ENCODE measurements around the gene LRRIQ1.
"Not testable (repeated sequence)": the region's sequence is repeated elsewhere in the genome, so short reads cannot be mapped to it uniquely, and the experiment has no call there.

Gene LRRIQ1

GRCh38 chr12:85065837-85066482, 29.8 kb downstream of the LRRIQ1 start:
- DNase-seq = no peak

GRCh38 chr12:85072826-85073225, 36.7 kb downstream of the LRRIQ1 start:
- no peak for DNase-seq

GRCh38 chr12:85076688-85077430, 40.7 kb downstream of the LRRIQ1 start:
- DNase-seq = peak; percentile 19 to 82 (median 54)

GRCh38 chr12:85085066-85085465, 48.9 kb downstream of the LRRIQ1 start:
- DNase-seq = no peak

GRCh38 chr12:85089792-85090191, 53.6 kb downstream of the LRRIQ1 start:
- DNase-seq = no peak

- DNase-seq = no peak
Observed at GRCh38 chr12:85092814-85093370, 56.7 kb downstream of the LRRIQ1 start.

- DNase-seq = no peak
Observed at GRCh38 chr12:85095501-85095900, 59.4 kb downstream of the LRRIQ1 start.

- no peak for DNase-seq
Observed at GRCh38 chr12:85130646-85131045, 94.5 kb downstream of the LRRIQ1 start.

- no peak for DNase-seq
Observed at GRCh38 chr12:85138833-85139232, 102.7 kb downstream of the LRRIQ1 start.

- peak in 1 of 3 experiments; percentile 17 for DNase-seq
Observed at GRCh38 chr12:85147331-85147730, 111.2 kb downstream of the LRRIQ1 start.

GRCh38 chr12:85152311-85152729, 116.2 kb downstream of the LRRIQ1 start:
- DNase-seq = no peak

GRCh38 chr12:85155791-85156190, 119.6 kb downstream of the LRRIQ1 start:
- peak in 1 of 3 experiments; percentile 80 for DNase-seq

GRCh38 chr12:85156569-85156968, 120.4 kb downstream of the LRRIQ1 start:
- peak in 1 of 3 experiments; percentile 29 for DNase-seq

GRCh38 chr12:85157035-85157603, 121.0 kb downstream of the LRRIQ1 start:
- no peak for DNase-seq

- DNase-seq = no peak
Observed at GRCh38 chr12:85163752-85164321, 127.7 kb downstream of the LRRIQ1 start.

GRCh38 chr12:85179680-85180270, 143.6 kb downstream of the LRRIQ1 start:
- DNase-seq = no peak

GRCh38 chr12:85182699-85183098, 146.5 kb downstream of the LRRIQ1 start:
- DNase-seq = no peak

GRCh38 chr12:85183855-85184254, 147.7 kb downstream of the LRRIQ1 start:
- no peak for DNase-seq

- no peak for DNase-seq
Observed at GRCh38 chr12:85186236-85186635, 150.1 kb downstream of the LRRIQ1 start.

- DNase-seq = no peak
Observed at GRCh38 chr12:85188619-85189018, 152.5 kb downstream of the LRRIQ1 start.

- no peak for DNase-seq
Observed at GRCh38 chr12:85190728-85191127, 154.6 kb downstream of the LRRIQ1 start.

- DNase-seq = not testable (repeated sequence)
Observed at GRCh38 chr12:85203809-85204208, 167.7 kb downstream of the LRRIQ1 start.

GRCh38 chr12:85206543-85206942, 170.4 kb downstream of the LRRIQ1 start:
- no peak for DNase-seq

All from NCI-H1417 (cell line).